SK-N-DZ (cell line): ENCODE data around the gene SLC7A10.
"Not testable (repeated sequence)": the region's sequence is repeated elsewhere in the genome, so short reads cannot be mapped to it uniquely, and the experiment has no call there.

Experiments used
- DNase-seq: peaks from one replicate; pipeline ENCODE4 v3.0.0-alpha.2; 2015; ENCODE audit warnings: low spot score

SLC7A10 gene

GRCh38 chr19:33216198-33216830, 9.3 kb downstream of the SLC7A10 start:
- no peak for DNase-seq

GRCh38 chr19:33215438-33216197, 10.0 kb downstream of the SLC7A10 start:
- no peak for DNase-seq

GRCh38 chr19:33214596-33214995, 11.1 kb downstream of the SLC7A10 start:
- DNase-seq: peak; percentile 78

- no peak for DNase-seq
These were observed 13.0 kb downstream of the SLC7A10 start for GRCh38 chr19:33212436-33213172.

GRCh38 chr19:33211794-33212435, 13.7 kb downstream of the SLC7A10 start:
- DNase-seq: no peak

GRCh38 chr19:33210266-33210940, 15.2 kb downstream of the SLC7A10 start:
- no peak for DNase-seq

GRCh38 chr19:33209850-33210230, 15.8 kb downstream of the SLC7A10 start:
- not testable (repeated sequence) for DNase-seq

- no peak for DNase-seq
These were observed 16.5 kb downstream of the SLC7A10 start for GRCh38 chr19:33208904-33209849.

- no peak for DNase-seq
These were observed 17.2 kb downstream of the SLC7A10 start for GRCh38 chr19:33208371-33208895.

- no peak for DNase-seq
These were observed 17.7 kb downstream of the SLC7A10 start for GRCh38 chr19:33207903-33208302.

GRCh38 chr19:33207040-33207620, 18.5 kb downstream of the SLC7A10 start:
- no peak for DNase-seq

GRCh38 chr19:33206261-33207039, 19.2 kb downstream of the SLC7A10 start:
- DNase-seq: no peak

GRCh38 chr19:33205531-33206260, 20.0 kb downstream of the SLC7A10 start:
- DNase-seq: no peak

GRCh38 chr19:33205110-33205509, 20.5 kb downstream of the SLC7A10 start:
- DNase-seq: no peak

GRCh38 chr19:33204136-33204973, 21.3 kb downstream of the SLC7A10 start:
- DNase-seq: no peak

- no peak for DNase-seq
These were observed 22.1 kb downstream of the SLC7A10 start for GRCh38 chr19:33203529-33203928.
